IPS-15b (cell line): ENCODE measurements around the gene TTR.

Experiments used
- H3K27me3 ChIP-seq: one replicate; pipeline ENCODE4 v1.6.1; 2013; ENCODE audit warnings: low read length; ENCODE audit not compliant: control insufficient read depth, insufficient read depth
- H3K36me3 ChIP-seq: one replicate; pipeline ENCODE4 v1.6.1; 2013; ENCODE audit warnings: low read length; ENCODE audit not compliant: control insufficient read depth, insufficient read depth
- H3K4me1 ChIP-seq: one replicate; pipeline ENCODE4 v1.6.1; 2013; ENCODE audit warnings: mild to moderate bottlenecking, low read length; ENCODE audit not compliant: control insufficient read depth, insufficient read depth
- H3K4me3 ChIP-seq: one replicate; pipeline ENCODE4 v1.5.1; 2013; ENCODE audit warnings: low read depth, low read length
- H3K9ac ChIP-seq: one replicate; pipeline ENCODE4 v1.6.1; 2013; ENCODE audit warnings: low read depth, mild to moderate bottlenecking, low read length
- H3K9me3 ChIP-seq: one replicate; pipeline ENCODE4 v1.6.1; 2013; ENCODE audit warnings: mild to moderate bottlenecking, low read length; ENCODE audit not compliant: control insufficient read depth, insufficient read depth

TTR gene

DNA sequence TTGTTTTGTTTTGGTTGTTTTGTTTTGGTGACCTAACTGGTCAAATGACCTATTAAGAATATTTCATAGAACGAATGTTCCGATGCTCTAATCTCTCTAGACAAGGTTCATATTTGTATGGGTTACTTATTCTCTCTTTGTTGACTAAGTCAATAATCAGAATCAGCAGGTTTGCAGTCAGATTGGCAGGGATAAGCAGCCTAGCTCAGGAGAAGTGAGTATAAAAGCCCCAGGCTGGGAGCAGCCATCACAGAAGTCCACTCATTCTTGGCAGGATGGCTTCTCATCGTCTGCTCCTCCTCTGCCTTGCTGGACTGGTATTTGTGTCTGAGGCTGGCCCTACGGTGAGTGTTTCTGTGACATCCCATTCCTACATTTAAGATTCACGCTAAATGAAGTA is at the start of gene TTR:
Gene TTR, plus strand, starts transcription at position 250 of the 400 bp plus-strand sequence. Its CDS starts 26 bp downstream, at position 276.
- Histone ChIP-seq H3K36me3 (no peaks in the 10 kb centered on the region), H3K4me1 (no peaks in the 10 kb centered on the region), H3K4me3 (no peak within 1 kb of the TSS), H3K9me3 (no peaks in the 10 kb centered on the region), H3K9ac (no peak within 1 kb of the TSS), H3K27me3 (no peaks in the 10 kb centered on the region)

- peaks cover 24% of the 10 kb centered on the region for H3K36me3 ChIP-seq
- no peaks in the 10 kb centered on the region for H3K9me3 ChIP-seq
- no peaks in the 10 kb centered on the region for H3K27me3 ChIP-seq
- H3K4me3 ChIP-seq, result no peak overlapping the region
- no peaks in the 10 kb centered on the region for H3K4me1 ChIP-seq
- H3K9ac ChIP-seq, result no peak overlapping the region
Measured at GRCh38 chr18:31546476-31546875, 45.2 kb upstream of the TTR start.

DNA sequence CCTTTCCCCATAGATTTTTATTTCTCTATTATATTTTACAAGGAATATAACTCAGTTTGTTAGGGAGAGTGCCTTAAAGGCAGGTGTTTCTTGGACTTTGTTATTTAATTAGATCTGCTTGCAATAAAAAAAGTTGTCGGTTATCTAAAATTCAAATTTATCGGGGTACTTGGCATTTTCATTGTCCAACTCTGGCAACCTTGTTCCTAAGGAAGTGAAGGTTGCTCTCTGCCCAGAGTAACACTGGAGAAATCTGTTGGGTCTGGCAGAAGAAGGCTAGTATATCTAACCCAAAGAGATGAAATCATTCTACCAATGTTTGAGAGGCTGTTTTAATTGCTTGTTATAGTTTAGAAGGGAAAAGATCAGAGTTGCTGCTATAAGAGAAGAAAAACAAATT is 42.8 kb upstream of the TTR start:
- Histone ChIP-seq H3K4me3 (no peak overlapping the region), H3K9me3 (no peaks in the 10 kb centered on the region), H3K4me1 (no peaks in the 10 kb centered on the region), H3K27me3 (no peaks in the 10 kb centered on the region), H3K9ac (no peak overlapping the region), H3K36me3 (peaks cover 10% of the 10 kb centered on the region)

GRCh38 chr18:31549416-31549815 is 42.3 kb upstream of the TTR start:
- Histone ChIP-seq H3K27me3 (no peaks in the 10 kb centered on the region), H3K36me3 (peaks cover 10% of the 10 kb centered on the region), H3K4me1 (no peaks in the 10 kb centered on the region)

GRCh38 chr18:31551883-31552282 is 39.8 kb upstream of the TTR start:
- no peaks in the 10 kb centered on the region for H3K36me3 ChIP-seq
- H3K27me3 ChIP-seq, result no peaks in the 10 kb centered on the region
- H3K4me1 ChIP-seq, result peaks cover 3% of the 10 kb centered on the region
- H3K9ac ChIP-seq, result no peak overlapping the region
- H3K9me3 ChIP-seq, result no peaks in the 10 kb centered on the region
- no peak overlapping the region for H3K4me3 ChIP-seq

More at GRCh38 chr18:31549416-31549815, 42.3 kb upstream of the TTR start:
- no peak overlapping the region for H3K9ac ChIP-seq
- no peak overlapping the region for H3K4me3 ChIP-seq
- no peaks in the 10 kb centered on the region for H3K9me3 ChIP-seq

- Histone ChIP-seq H3K4me3 (no peak overlapping the region), H3K27me3 (no peaks in the 10 kb centered on the region), H3K9me3 (no peaks in the 10 kb centered on the region), H3K9ac (no peak overlapping the region), H3K4me1 (peaks cover 3% of the 10 kb centered on the region), H3K36me3 (no peaks in the 10 kb centered on the region)
Measured at GRCh38 chr18:31553800-31554199, 37.9 kb upstream of the TTR start.

- no peaks in the 10 kb centered on the region for H3K27me3 ChIP-seq
- H3K9me3 ChIP-seq, result no peaks in the 10 kb centered on the region
- no peak overlapping the region for H3K4me3 ChIP-seq
- H3K9ac ChIP-seq, result no peak overlapping the region
- peaks cover 3% of the 10 kb centered on the region for H3K4me1 ChIP-seq
- H3K36me3 ChIP-seq, result no peaks in the 10 kb centered on the region
Measured at GRCh38 chr18:31554776-31555175, 36.9 kb upstream of the TTR start.

GRCh38 chr18:31555971-31556747 is 35.5 kb upstream of the TTR start:
- H3K4me1 ChIP-seq, result peaks cover 3% of the 10 kb centered on the region
- H3K9ac ChIP-seq, result no peak overlapping the region
- H3K4me3 ChIP-seq, result no peak overlapping the region
- H3K9me3 ChIP-seq, result no peaks in the 10 kb centered on the region
- no peaks in the 10 kb centered on the region for H3K36me3 ChIP-seq
- H3K27me3 ChIP-seq, result no peaks in the 10 kb centered on the region

GRCh38 chr18:31557446-31557845 is 34.2 kb upstream of the TTR start:
- no peaks in the 10 kb centered on the region for H3K9me3 ChIP-seq
- H3K36me3 ChIP-seq, result no peaks in the 10 kb centered on the region
- H3K9ac ChIP-seq, result no peak overlapping the region
- H3K4me3 ChIP-seq, result no peak overlapping the region
- peaks cover 3% of the 10 kb centered on the region for H3K4me1 ChIP-seq
- no peaks in the 10 kb centered on the region for H3K27me3 ChIP-seq

- Histone ChIP-seq H3K9ac (no peak overlapping the region), H3K4me3 (no peak overlapping the region), H3K36me3 (no peaks in the 10 kb centered on the region), H3K9me3 (no peaks in the 10 kb centered on the region), H3K4me1 (peaks cover 3% of the 10 kb centered on the region), H3K27me3 (no peaks in the 10 kb centered on the region)
Measured at GRCh38 chr18:31558567-31558966, 33.1 kb upstream of the TTR start.

GRCh38 chr18:31562726-31563125 is 29.0 kb upstream of the TTR start:
- H3K9me3 ChIP-seq, result no peaks in the 10 kb centered on the region
- H3K9ac ChIP-seq, result no peak overlapping the region

DNA sequence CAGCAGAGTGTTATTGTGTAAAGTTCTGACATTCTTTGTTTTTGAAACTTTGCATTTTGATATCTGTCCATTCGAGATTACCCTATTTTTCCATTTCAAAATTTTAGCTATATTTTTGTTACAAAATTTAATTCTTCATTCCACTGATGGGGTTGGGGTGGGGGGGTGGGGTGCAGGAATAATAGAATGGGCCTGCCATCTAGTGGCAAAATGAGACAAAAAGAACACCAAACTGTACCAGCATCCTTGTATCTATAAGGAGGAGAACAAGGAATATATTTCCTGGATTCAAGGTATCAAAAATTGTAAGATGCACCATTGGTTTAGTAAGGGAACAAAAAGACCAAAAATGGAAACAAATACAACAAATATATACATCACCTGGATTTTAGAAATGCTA is 27.9 kb upstream of the TTR start:
- Histone ChIP-seq H3K4me1 (no peaks in the 10 kb centered on the region), H3K4me3 (no peak overlapping the region), H3K36me3 (no peaks in the 10 kb centered on the region), H3K9ac (no peak overlapping the region), H3K27me3 (no peaks in the 10 kb centered on the region), H3K9me3 (no peaks in the 10 kb centered on the region)

More at GRCh38 chr18:31562726-31563125, 29.0 kb upstream of the TTR start:
- Histone ChIP-seq H3K4me1 (no peaks in the 10 kb centered on the region), H3K27me3 (no peaks in the 10 kb centered on the region), H3K4me3 (no peak overlapping the region), H3K36me3 (no peaks in the 10 kb centered on the region)
